ENCODE measurements around the gene BTG1. TPM values are rescaled to one million over a fixed set of nuclear protein-coding genes. Genes with fewer than 3 reads are reported as not detected.

Gene BTG1
- total RNA-seq, 1 experiment from 2014 or later, result 29.8 TPM

DNA sequence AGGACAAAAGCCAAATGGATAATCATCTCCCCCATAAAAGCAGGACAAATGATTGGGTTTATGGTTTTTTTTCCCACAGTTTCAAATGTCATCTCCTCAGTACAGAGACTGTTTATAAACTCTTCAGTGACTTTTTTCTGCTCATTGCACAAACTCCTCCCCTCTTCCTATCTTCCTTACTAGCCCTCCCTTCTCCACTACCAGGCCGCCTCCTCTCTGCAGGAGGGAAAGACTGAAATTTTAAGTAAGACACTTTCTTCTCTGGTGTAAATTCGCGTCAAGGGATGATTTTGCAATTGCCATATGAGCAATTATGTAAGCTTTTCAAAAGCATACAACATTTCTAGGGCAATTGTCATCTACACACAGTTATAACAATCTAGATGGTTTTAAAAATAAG is 37.0 kb downstream of the BTG1 start:
- Histone ChIP-seq H3K27ac (ENCODE audit: low read length) (no peak overlapping the region), H4K20me1 (ENCODE audit: low read length) (no peaks in the 10 kb centered on the region), H2AFZ (ENCODE audit: low read length) (no peak overlapping the region), H3K9ac (ENCODE audit: low read length) (no peak overlapping the region), H3K4me1 (ENCODE audit: insufficient read depth, low read length) (no peaks in the 10 kb centered on the region), H3K36me3 (ENCODE audit: low read depth, low read length) (no peaks in the 10 kb centered on the region), H3F3A (ENCODE audit: low read length, unreplicated experiment) (no peaks in the 10 kb centered on the region), H3K79me2 (ENCODE audit: low read length) (peaks cover 56% of the 10 kb centered on the region), H3K9me2 (replicated peaks; ENCODE audit: low read length) (no peaks in the 10 kb centered on the region), H3K4me2 (ENCODE audit: low read length) (no peak overlapping the region), H3K4me3 (ENCODE audit: low read length) (no peak overlapping the region), H3K27me3 (ENCODE audit: low read length) (no peaks in the 10 kb centered on the region), H3K9me3 (ENCODE audit: low read length) (no peaks in the 10 kb centered on the region)
- BruUV-seq (replicated peaks), result no TSS peak
- ATAC-seq (no peak), DNase-seq (no peak)
- no peak for TF ChIP-seq EZH2phosphoT487 (IDR thresholded peaks at IDR 0.05; ENCODE audit: borderline replicate concordance, low read length)
- TF ChIP-seq CTCF (conservative IDR thresholded peaks at IDR 0.05; ENCODE audit: low read depth, low read length), result no peak
- TF ChIP-seq EZH2 (IDR thresholded peaks at IDR 0.05; ENCODE audit: low read length, unreplicated experiment), result no peak
- ChIA-PET CTCF (no interaction called here), POLR2A (ENCODE audit: unreplicated experiment) (no interaction called here)
- intact Hi-C loops (cut with micrococcal nuclease), result no loop called here

- intact Hi-C loops (cut with micrococcal nuclease), result no loop called here
- H2AFZ ChIP-seq (ENCODE audit: low read length), result no peak overlapping the region
- H3K4me1 ChIP-seq (ENCODE audit: insufficient read depth, low read length), result no peaks in the 10 kb centered on the region
- DNase-seq (no peak), ATAC-seq (no peak)
- H3K4me3 ChIP-seq (ENCODE audit: low read length), result no peak overlapping the region
- H3K36me3 ChIP-seq (ENCODE audit: low read depth, low read length), result no peaks in the 10 kb centered on the region
- no peaks in the 10 kb centered on the region for H3K9me3 ChIP-seq (ENCODE audit: low read length)
- H3K9ac ChIP-seq (ENCODE audit: low read length), result no peak overlapping the region
- H3F3A ChIP-seq (ENCODE audit: low read length, unreplicated experiment), result no peaks in the 10 kb centered on the region
- POLR2A ChIA-PET (ENCODE audit: unreplicated experiment), result no interaction called here
- CTCF ChIA-PET, result no interaction called here
- H3K79me2 ChIP-seq (ENCODE audit: low read length), result peaks cover 48% of the 10 kb centered on the region
- TF ChIP-seq EZH2phosphoT487 (IDR thresholded peaks at IDR 0.05; ENCODE audit: borderline replicate concordance, low read length), result no peak
- TF ChIP-seq CTCF (conservative IDR thresholded peaks at IDR 0.05; ENCODE audit: low read depth, low read length), result no peak
- TF ChIP-seq EZH2 (IDR thresholded peaks at IDR 0.05; ENCODE audit: low read length, unreplicated experiment), result no peak
- no peak overlapping the region for H3K27ac ChIP-seq (ENCODE audit: low read length)
- H3K9me2 ChIP-seq (replicated peaks; ENCODE audit: low read length), result no peaks in the 10 kb centered on the region
- H3K4me2 ChIP-seq (ENCODE audit: low read length), result no peak overlapping the region
- no peaks in the 10 kb centered on the region for H3K27me3 ChIP-seq (ENCODE audit: low read length)
- no peaks in the 10 kb centered on the region for H4K20me1 ChIP-seq (ENCODE audit: low read length)
- BruUV-seq (replicated peaks), result no TSS peak
Measured at GRCh38 chr12:92107621-92108131, 38.0 kb downstream of the BTG1 start.

DNA sequence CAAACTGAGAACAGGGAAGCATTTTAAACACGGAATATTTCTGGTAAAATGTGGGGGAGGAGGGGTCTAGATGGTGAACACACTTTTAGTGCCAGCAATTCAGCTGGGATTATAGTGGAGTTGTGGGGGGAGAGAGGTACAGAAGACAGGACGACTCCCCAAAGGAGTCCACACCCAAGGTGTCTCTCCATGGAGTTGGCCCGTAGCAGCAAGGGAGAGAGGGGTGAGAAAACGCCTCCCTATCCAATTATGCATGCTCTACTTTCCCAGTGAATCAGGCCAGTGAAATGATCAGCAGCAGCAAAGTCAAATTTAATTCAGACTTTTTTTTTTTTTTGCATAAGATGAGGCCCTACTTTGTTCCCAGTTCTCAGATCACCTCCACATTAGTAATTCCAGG is 38.6 kb downstream of the BTG1 start:
- POLR2A ChIA-PET (ENCODE audit: unreplicated experiment), result interaction anchor here (0.6 kb wide), 1 partner anchor 104 kb away, joined by 4 read pairs; no protein-coding TSS in a partner anchor

More for the DNA sequence above, 38.6 kb downstream of the BTG1 start:
- CTCF ChIA-PET, result no interaction called here
- Histone ChIP-seq H3F3A (ENCODE audit: low read length, unreplicated experiment) (no peaks in the 10 kb centered on the region), H3K79me2 (ENCODE audit: low read length) (peaks cover 47% of the 10 kb centered on the region), H3K9me3 (ENCODE audit: low read length) (no peaks in the 10 kb centered on the region), H3K36me3 (ENCODE audit: low read depth, low read length) (no peaks in the 10 kb centered on the region), H3K27me3 (ENCODE audit: low read length) (no peaks in the 10 kb centered on the region), H3K4me2 (ENCODE audit: low read length) (no peak overlapping the region), H3K27ac (ENCODE audit: low read length) (no peak overlapping the region), H3K9ac (ENCODE audit: low read length) (no peak overlapping the region), H4K20me1 (ENCODE audit: low read length) (no peaks in the 10 kb centered on the region), H3K9me2 (replicated peaks; ENCODE audit: low read length) (no peaks in the 10 kb centered on the region), H3K4me3 (ENCODE audit: low read length) (no peak overlapping the region), H2AFZ (ENCODE audit: low read length) (no peak overlapping the region), H3K4me1 (ENCODE audit: insufficient read depth, low read length) (no peaks in the 10 kb centered on the region)
- intact Hi-C loops (cut with micrococcal nuclease), result no loop called here
- no peak for ATAC-seq
- no TSS peak for BruUV-seq (replicated peaks)
- no peak for TF ChIP-seq EZH2phosphoT487 (IDR thresholded peaks at IDR 0.05; ENCODE audit: borderline replicate concordance, low read length)
- no peak for TF ChIP-seq EZH2 (IDR thresholded peaks at IDR 0.05; ENCODE audit: low read length, unreplicated experiment)
- TF ChIP-seq CTCF (conservative IDR thresholded peaks at IDR 0.05; ENCODE audit: low read depth, low read length), result no peak
- no peak for DNase-seq
